MM.1S (cell line): ENCODE results near the gene ADAMTS13.

Experiments used
- CTCF ChIP-seq: fragments of 300-600 bp; sonication (generic); IDR thresholded peaks from 2 replicates; pipeline ENCODE4 v1.5.1; 2016; ENCODE audit warnings: antibody characterized with exemption, low read length, mixed read lengths
- EZH2phosphoT487 ChIP-seq: fragments of 300-600 bp; sonication (generic); IDR thresholded peaks from 2 replicates; pipeline ENCODE4 v1.6.1; 2018; ENCODE audit warnings: antibody characterized with exemption, low read length

- TF ChIP-seq CTCF: no peak
- no peak for TF ChIP-seq EZH2phosphoT487
These were observed 56.1 kb downstream of the ADAMTS13 start for GRCh38 chr9:133477992-133478850.
